Esophagus muscularis mucosa (tissue), 4 donors: ENCODE measurements around the gene PTPN14. TPM values are rescaled to one million over a fixed set of nuclear protein-coding genes. Genes with fewer than 3 reads are reported as not detected.

Experiments
- DNase-seq: peaks from one replicate; pipeline ENCODE4 v3.0.0-alpha.2; 2017; ENCODE audit errors: extremely low spot score
- H3K27ac ChIP-seq, 4 donors: fragments of 200-600 bp; sonication (generic); replicated peaks in 1 of 4; 1 replicate in 3 of 4; 2 replicates in 1 of 4; pipeline ENCODE4 v1.5.1; 2016 to 2019; ENCODE audit warnings: mild to moderate bottlenecking in 1 of 4
- H3K27me3 ChIP-seq, 4 donors: fragments of 200-600 bp; sonication (generic); one replicate each; pipeline versions ENCODE4 v1.5.1 to v1.6.0; 2016 to 2019
- H3K36me3 ChIP-seq, 4 donors: fragments of 200-600 bp; sonication (generic); one replicate each; pipeline ENCODE4 v1.5.1; 2016 to 2019
- H3K4me1 ChIP-seq, 4 donors: fragments of 200-600 bp; sonication (generic); one replicate each; pipeline ENCODE4 v1.5.1; 2016 to 2019
- H3K4me3 ChIP-seq, 4 donors: fragments of 200-600 bp; sonication (generic); 1 replicate in 2 of 4; 2 replicates in 2 of 4; pipeline ENCODE4 v1.5.1; 2016 to 2019; ENCODE audit warnings: mild to moderate bottlenecking in 4 of 4, moderate library complexity in 1 of 4
- H3K9me3 ChIP-seq, 4 donors: fragments of 200-600 bp; sonication (generic); 1 replicate in 3 of 4; 2 replicates in 1 of 4; pipeline ENCODE4 v1.5.1; 2016 to 2019
- CTCF ChIP-seq, 3 experiments: fragments of 200-600 bp in 2 of 3; fragments of 450-650 bp in 1 of 3; sonication (generic) in 2 of 3; IDR thresholded peaks; one replicate each; pipeline ENCODE4 v1.5.1; 2017 to 2019; ENCODE audit warnings: antibody characterized with exemption in 3 of 3, mild to moderate bottlenecking in 2 of 3, moderate library complexity in 1 of 3
- EP300 ChIP-seq: sonication (generic); formaldehyde crosslinking; IDR thresholded peaks from one replicate; pipeline ENCODE4 v1.6.1; 2017; ENCODE audit warnings: antibody characterized with exemption
- POLR2A ChIP-seq: fragments of 450-650 bp; IDR thresholded peaks from one replicate; pipeline ENCODE4 v1.6.1; 2017; ENCODE audit warnings: antibody characterized with exemption, moderate library complexity, mild to moderate bottlenecking, low read depth
- POLR2AphosphoS5 ChIP-seq, 2 donors: sonication (generic); formaldehyde crosslinking; IDR thresholded peaks; one replicate each; pipeline ENCODE4 v1.6.1; 2017; ENCODE audit warnings: antibody characterized with exemption in 2 of 2
- WGBS: methylation state at CpG from one replicate; pipeline ENCODE4 v1.1.5; 2018; 5-methylcytosine and 5-hydroxymethylcytosine counted together
- intact Hi-C: fragments of 100-400 bp; cut with DNase I; formaldehyde crosslinking; loops from one replicate; pipeline ENCODE4 v1.15.1; 2023
- total RNA-seq, 4 donors: library from RNA; depleted of rRNA; stranded (reverse); fragments of >200 nt; gene quantifications; one replicate each; pipeline versions ENCODE4 v1.1.0 to v1.2.1, GENCODE V29; 2016

Gene PTPN14
- total RNA-seq, 4 donors from 2014 or later, result 48.5 to 108 (median 69.1) TPM

- no peaks in the 10 kb centered on the region for H3K9me3 ChIP-seq
- no peak for DNase-seq
- intact Hi-C loops, result no loop called here
These were observed 111.0 kb downstream of the PTPN14 start for GRCh38 chr1:214440219-214440965.

GRCh38 chr1:214439352-214440119, 111.9 kb downstream of the PTPN14 start:
- no peaks in the 10 kb centered on the region for H3K27me3 ChIP-seq
- H3K4me1 ChIP-seq, result peaks cover 17 to 31% (median 24%) of the 10 kb centered on the region in 4 donors
- intact Hi-C loops, result no loop called here
- H3K36me3 ChIP-seq, result no peaks in the 10 kb centered on the region
- 57% methylated on average over 12 of the region's 12 CpGs for WGBS
- no peak for DNase-seq
- H3K27ac ChIP-seq, result peak overlapping the region in 2 of 4 donors; percentile 14 to 28
- peak overlapping the region in 1 of 4 donors; percentile 10 for H3K4me3 ChIP-seq
- TF ChIP-seq POLR2AphosphoS5 (IDR thresholded peaks at IDR 0.05), result peak in 1 of 2 donors; percentile 44
- TF ChIP-seq CTCF (IDR thresholded peaks at IDR 0.05), result no peak
- no peak for TF ChIP-seq POLR2A
- no peak for TF ChIP-seq EP300
- H3K9me3 ChIP-seq, result no peaks in the 10 kb centered on the region

More at GRCh38 chr1:214440219-214440965, 111.0 kb downstream of the PTPN14 start:
- Histone ChIP-seq H3K4me1 (peaks cover 26 to 39% (median 32%) of the 10 kb centered on the region in 4 donors), H3K27me3 (no peaks in the 10 kb centered on the region), H3K36me3 (no peaks in the 10 kb centered on the region), H3K4me3 (no peak overlapping the region), H3K27ac (peak overlapping the region in 2 of 4 donors; percentile 28 to 31)
- 85% methylated on average over 4 of the region's 4 CpGs for WGBS
- TF ChIP-seq EP300, result no peak
- TF ChIP-seq CTCF (IDR thresholded peaks at IDR 0.05), result no peak
- no peak for TF ChIP-seq POLR2AphosphoS5 (IDR thresholded peaks at IDR 0.05)
- no peak for TF ChIP-seq POLR2A

- Histone ChIP-seq H3K9me3 (no peaks in the 10 kb centered on the region), H3K4me1 (peaks cover 14 to 25% (median 19%) of the 10 kb centered on the region in 4 donors), H3K36me3 (no peaks in the 10 kb centered on the region), H3K4me3 (no peak overlapping the region), H3K27me3 (no peaks in the 10 kb centered on the region), H3K27ac (no peak overlapping the region)
- WGBS, result 94% methylated on average over 2 of the region's 2 CpGs
- intact Hi-C loops, result no loop called here
- DNase-seq, result no peak
- TF ChIP-seq POLR2A (no peak), POLR2AphosphoS5 (IDR thresholded peaks at IDR 0.05) (no peak), CTCF (IDR thresholded peaks at IDR 0.05) (no peak), EP300 (no peak)
These were observed 112.9 kb downstream of the PTPN14 start for GRCh38 chr1:214438530-214438929.

- intact Hi-C loops, result no loop called here
- TF ChIP-seq EP300, result no peak
- Histone ChIP-seq H3K4me3 (no peak overlapping the region), H3K4me1 (peaks cover 14 to 25% (median 19%) of the 10 kb centered on the region in 4 donors), H3K9me3 (no peaks in the 10 kb centered on the region), H3K27ac (no peak overlapping the region), H3K27me3 (no peaks in the 10 kb centered on the region), H3K36me3 (no peaks in the 10 kb centered on the region)
- no peak for DNase-seq
- 85% methylated on average over 6 of the region's 6 CpGs for WGBS
These were observed 113.3 kb downstream of the PTPN14 start for GRCh38 chr1:214438075-214438474.

- H3K4me1 ChIP-seq, result peaks cover 7 to 19% (median 15%) of the 10 kb centered on the region in 4 donors
- intact Hi-C loops, result no loop called here
- no peaks in the 10 kb centered on the region for H3K36me3 ChIP-seq
- no peak overlapping the region for H3K27ac ChIP-seq
- TF ChIP-seq POLR2A (no peak), CTCF (IDR thresholded peaks at IDR 0.05) (no peak), POLR2AphosphoS5 (IDR thresholded peaks at IDR 0.05) (no peak), EP300 (no peak)
- no peaks in the 10 kb centered on the region for H3K27me3 ChIP-seq
- 95% methylated on average over 4 of the region's 4 CpGs for WGBS
- DNase-seq, result no peak
- no peaks in the 10 kb centered on the region for H3K9me3 ChIP-seq
- H3K4me3 ChIP-seq, result no peak overlapping the region
These were observed 115.5 kb downstream of the PTPN14 start for GRCh38 chr1:214435867-214436266.
